NCI-H2029 treated with DMSO at 0.1 percent for 48 hours (cell line): ENCODE results near the gene GPM6B.

ENCODE experiments used
- DNase-seq: peaks from one replicate; lab custom pipeline; 2025; lab: John Stamatoyannopoulos, UW

The GPM6B gene, protein sequence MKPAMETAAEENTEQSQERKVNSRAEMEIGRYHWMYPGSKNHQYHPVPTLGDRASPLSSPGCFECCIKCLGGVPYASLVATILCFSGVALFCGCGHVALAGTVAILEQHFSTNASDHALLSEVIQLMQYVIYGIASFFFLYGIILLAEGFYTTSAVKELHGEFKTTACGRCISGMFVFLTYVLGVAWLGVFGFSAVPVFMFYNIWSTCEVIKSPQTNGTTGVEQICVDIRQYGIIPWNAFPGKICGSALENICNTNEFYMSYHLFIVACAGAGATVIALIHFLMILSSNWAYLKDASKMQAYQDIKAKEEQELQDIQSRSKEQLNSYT

DNA sequence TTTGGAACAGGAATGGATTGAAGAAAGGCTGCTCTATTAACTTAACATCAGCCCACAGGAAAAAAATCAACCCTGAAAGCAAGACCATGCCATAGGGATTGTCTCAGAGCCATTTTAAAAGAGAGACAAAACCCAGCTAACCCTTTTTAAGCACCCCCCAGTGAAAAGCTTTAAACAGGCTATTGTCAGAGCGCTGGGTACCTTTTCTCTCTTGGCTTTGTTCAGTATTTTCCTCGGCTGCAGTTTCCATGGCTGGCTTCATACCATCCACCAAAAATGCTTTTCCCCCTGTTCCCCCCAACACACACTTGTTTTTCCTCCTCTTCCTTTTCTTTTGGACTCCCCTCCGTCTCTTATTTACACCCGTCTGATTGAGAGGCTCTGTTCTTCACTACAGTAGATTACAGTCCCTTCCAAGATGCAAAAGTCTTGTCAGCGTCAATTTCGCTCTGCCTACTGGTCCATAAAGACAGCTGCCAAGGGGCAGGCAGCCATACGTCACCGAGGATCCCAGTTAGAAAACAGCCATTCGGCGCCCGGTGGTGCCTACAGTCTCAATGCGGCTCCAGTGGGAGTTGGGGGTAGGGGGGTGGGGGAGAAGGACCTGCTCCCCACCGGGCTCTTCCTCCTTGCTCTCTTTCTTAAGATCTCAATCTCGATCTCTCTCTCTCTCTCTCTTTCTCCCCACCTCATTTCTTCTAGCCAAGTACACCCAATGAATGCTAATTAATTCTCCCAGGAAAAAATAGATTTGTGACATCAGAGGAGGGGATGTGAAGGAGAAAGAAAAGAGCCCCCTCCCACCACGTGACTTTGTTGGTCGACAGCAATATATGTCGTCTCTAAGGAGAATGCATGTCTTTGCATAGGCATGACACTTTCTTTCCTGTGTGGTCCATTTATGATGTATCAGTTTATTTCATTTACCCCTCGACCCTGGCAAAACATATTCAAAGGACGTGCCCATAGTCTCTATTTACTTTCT, at the start of gene GPM6B:
Gene GPM6B, minus strand, starts transcription at position 451 of the 985 bp plus-strand sequence. Its CDS starts 189 bp downstream, at position 262.
- DNase-seq = no peak

DNA sequence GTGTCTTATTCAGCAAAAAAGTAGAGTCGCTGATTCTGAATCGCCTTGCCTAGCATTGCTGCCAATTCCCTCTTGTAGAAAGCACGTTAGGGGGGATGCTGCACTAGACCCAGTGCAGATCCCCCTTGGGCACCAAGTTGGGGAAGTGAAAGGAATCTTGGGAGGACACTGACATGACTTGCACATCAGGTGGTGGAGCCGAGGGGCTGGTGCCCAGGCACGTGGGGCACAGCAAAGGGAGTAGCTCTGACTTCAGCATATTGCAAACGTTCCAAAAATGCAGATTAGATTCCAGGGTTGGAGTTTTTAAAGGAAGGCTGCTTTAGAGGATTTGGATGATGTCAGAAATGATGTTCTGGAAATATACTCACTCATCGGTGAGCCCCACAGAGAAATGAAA, 47.4 kb upstream of the GPM6B start:
- DNase-seq = no peak

DNA sequence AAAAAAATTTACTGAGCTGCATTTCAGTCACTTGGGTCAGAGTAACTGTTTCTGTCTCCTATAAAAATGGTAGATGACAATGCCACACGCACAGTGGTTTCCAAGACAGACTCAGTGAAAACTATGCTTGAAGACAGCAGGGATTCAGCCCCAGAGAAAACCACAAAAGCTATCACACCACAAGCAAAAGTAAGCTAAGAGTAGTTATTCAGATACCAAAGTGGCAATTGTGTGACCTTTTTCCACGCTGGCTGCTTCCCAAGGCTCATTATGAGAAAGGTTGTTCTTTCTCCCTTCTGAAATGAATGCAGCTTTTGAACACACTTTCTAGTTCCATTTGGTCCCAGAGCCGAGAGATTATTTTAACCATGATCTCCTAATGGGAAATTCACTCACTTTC, 46.4 kb upstream of the GPM6B start:
- DNase-seq = no peak

DNA sequence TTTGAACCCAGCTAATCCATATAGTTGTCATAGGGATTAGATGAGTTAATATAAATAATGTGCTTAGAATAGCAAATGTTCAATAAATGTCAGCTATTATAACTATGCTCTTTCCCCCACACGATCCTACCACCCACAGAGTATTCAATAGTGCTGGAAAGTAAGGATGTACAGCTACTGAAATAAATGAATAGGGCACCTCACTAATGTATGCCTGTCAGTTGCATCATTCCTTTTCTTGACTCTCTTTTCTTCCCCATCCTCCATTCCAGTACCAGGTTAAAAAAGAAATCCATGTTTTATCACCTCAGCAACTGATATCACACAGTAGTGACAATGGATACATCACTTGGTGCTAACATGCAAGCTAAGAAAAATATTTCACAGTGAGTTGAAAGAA, 42.8 kb upstream of the GPM6B start:
- no peak for DNase-seq

DNA sequence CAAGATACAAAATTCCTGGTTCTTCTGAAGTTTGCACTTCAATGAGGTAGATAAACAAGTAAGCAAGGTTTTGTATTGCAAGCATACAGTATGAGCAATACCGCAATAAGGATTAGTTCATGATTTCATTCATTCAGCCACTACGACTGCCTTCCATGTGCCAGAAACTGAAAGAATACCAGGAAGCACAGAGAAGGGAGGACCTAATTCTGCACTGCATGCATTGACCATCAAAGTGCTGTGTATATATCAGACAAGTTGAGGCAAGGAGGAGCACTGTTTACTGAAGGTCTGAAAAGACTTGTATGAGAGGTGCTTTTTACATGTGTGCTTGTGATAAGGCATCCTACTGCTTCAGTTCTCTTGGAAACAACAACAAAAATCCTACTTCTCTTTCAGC, 40.9 kb upstream of the GPM6B start:
- DNase-seq = no peak

DNA sequence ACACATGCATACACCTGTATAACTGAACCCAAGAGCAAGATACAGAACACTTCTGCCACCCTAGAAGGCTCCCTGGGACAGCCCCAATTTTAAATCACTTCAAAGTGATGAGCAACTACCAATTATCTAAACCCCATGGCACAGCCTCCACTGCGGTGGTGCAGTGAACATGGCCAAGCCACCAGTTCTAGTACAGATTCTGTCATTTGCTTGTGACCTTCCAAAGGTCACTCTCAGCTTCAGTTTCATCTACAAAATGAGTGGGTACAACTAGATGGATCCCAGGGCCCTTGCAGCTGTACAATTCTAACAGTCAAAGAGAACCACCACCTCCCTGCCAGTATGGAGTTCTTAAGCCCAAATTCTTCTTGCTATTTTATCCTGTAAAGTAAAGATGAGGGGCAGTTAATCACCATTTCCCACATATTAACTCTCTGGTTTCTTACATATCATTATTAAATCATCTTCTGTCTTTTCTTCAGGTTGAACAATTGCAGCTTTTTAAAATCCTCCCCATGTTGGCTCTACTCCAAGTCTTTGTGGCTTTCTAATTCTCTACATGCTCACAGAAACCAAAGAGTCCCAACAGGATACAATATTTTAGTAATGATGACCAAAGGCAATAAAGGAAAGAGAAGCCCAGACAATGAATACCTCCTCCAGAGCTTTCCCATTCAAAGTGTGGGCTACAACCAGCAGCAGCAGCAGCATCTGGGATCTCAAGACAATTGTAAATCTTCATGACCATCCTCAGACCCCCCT, 39.0 kb upstream of the GPM6B start:
- DNase-seq = no peak

DNA sequence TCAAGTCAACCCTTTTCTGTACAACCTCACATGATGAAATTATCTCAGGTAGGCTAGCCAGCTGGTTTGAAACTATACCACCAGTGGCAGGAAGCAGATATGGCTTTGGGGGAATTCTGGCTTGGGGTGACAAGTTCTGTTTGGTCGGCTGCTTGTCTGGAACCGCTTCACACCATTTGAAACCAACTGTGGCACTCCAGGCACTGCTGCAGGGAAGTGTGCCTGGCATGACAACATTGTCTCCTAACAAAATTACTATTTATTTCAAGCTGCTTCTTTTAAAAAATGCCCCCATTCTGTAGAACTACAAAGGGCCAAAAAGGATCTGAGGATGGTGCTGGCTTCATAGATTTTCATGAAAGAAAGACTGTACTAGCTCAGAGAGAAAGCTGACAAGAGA, 37.1 kb upstream of the GPM6B start:
- no peak for DNase-seq

DNA sequence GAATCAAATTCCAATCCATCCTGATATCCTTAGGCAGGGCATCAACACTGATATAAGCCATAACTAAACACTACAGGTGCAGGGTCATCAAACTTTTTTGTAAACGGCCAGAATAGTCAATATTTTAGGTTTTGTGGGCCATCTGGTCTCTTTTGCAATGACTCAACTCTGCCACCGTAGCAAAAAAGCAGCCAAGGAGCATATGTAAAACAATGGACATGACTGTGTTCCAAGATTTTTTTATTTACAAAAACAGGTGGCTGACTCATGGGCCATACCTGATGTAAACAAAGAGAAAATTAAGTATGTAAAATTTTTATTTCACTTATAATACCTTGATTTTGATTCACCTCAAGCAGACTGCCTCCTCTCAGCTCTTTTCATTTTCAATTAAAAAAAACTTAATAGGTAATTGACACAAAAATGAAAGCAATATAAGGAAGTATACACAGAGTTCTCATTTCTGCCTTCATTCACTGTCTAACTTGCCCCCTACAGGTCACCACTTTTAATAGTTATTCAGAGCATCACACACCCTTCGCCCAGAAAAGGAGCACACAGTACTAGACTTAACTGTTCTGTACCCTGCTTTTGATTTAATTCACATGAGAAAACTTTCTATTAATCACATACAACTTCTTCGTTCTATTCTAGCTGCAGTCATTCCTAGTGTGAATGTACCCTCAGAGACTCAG, 35.3 kb upstream of the GPM6B start:
- no peak for DNase-seq

DNA sequence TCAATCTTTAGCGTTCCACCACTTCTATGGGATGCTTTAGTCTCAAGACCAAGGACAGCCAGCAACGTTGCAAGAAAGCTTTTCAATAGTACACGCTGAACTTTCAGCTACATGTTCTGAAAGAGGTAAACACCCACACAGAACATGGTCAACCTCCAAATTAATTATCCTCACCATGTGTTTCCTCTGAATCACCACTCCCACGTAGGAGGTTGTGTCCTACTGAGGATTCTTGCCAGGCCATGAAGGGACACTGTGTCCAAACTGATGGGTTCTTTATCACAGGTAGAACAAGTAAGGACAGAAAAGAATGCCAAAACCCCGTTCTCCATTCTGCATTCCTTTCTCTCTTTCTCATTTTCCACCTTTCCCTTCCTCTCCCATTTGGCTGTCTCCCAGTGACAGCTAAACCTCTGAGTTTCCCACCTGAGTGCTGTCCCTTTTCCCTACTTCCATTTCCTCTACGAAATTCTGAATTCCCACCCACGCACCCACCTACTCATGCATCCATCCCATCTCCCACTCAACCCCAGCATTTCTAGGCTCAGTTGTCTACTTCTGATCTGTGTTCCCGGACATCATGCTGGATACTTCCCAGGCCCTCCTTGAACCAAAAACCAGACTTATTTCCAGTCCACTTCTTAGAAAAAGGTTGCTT, 29.0 kb upstream of the GPM6B start:
- no peak for DNase-seq

DNA sequence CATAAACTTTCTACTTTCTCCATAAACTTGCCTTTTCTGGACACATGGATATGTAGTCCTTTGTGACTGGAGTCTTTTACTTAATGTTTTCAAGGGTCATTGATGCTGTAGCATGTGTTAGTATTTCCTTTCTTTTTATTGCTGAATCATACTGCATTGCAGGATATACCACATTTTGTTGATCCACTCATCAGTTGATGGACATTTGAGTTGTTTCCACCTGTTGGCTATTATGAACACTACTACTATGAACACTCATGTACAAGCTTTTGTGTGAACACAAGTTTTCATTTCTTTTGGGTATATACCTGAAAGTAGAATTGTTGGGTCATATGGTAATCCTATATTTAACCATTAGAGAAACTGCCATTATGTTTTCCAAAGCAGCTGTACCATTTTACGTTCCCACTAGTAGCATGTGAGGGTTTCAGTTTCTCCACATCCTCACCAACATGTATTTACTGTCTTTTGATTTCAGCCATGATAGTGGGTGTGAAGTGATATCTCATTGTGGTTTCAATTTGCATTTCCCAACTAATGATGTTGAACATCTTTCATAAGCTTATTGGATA, 26.3 kb upstream of the GPM6B start:
- DNase-seq = no peak

DNA sequence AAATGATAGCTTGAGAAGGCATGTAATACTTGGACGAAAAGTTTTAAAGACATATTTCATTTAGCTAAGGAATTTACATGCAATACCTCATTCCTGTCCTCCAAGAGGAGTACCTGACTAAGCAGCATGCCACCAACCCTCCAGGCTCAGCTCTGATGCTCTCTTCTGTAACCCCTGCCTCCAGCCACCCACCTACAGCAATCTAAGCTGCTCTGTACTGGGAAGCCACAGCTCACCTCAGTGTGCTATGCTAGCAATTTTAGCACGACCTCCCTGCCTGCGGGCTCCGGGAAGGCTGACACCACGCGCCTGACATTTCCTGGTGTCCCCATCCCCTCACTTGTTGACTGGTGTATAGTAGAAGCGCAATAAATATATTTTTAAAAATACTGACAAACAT, 23.2 kb upstream of the GPM6B start:
- no peak for DNase-seq

DNA sequence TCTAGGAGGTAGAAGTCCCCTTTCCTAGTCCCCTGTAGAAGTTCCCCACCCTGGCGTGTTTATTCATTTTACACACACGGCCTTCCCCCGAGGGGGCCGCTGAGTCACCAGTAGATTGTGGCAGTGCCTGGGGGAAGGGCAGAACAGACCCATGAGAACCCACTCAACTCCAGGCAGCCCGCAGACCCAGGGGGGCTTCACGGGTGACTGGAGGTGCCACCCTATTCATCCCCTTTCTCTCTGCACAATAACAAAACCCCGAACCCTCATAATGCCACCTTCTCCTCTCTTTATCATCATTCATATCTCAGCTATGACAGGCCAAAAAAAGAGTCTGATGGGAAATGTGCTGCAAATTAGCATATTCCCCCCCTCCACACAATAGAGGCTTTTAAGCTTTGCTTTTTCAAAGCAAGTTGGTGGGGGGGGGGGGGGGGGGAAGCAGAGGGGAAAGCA, 20.4 kb upstream of the GPM6B start:
- no peak for DNase-seq

DNA sequence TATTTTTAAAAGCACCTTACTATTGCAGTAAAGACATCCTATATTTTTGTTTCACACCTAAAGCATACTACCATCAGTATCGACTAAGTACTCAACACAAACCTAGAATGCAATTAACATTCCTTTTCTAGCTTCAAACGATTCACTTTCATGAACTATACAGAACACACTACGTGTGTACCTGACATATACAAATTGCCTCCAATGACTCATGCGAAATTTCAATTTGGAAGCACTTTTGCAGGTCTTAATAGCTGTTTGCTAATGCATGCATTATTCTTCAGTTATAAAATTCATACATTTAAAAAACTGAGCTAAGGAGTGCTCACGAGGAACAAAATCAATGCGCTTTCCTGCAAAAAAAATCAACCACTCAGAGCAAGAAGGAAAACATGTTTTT, 19.7 kb upstream of the GPM6B start:
- no peak for DNase-seq

DNA sequence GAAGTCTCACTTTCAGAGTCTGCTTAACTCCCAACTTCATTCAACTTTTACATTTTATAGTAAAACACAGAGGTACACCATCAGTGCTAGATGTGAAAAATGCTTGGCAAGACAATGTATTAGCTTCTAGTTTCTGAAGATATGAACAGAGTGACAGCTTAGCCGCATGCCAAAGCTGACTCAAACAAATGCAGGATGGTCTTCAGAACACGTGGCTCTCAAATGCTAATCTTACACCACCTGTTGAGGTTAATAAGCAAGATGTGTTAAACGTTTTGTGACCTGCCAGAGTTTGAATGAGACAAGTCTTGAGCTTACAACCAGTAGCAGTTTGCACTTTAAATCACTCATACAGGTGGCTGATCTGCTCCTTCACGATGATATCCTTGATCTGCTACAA, 18.9 kb upstream of the GPM6B start:
- DNase-seq = no peak

DNA sequence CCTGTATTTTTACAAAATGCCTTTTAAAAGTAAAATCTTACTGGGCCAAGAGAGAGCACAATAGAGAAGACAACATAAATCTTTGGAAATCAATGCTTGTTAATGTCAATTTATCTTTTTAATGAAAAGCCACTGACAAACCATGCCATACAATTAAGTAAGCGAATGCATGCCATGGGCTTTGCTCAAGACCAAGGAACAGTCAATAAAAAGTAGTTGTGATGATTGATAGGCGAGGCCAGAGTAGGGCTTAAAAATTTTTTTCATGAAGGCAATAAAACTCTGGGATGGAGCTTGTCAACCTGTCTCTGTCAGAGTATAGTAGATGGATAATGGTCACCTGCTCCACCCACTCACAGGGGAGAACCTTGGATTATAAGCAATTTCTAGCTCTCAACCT, 17.5 kb upstream of the GPM6B start:
- DNase-seq = no peak

DNA sequence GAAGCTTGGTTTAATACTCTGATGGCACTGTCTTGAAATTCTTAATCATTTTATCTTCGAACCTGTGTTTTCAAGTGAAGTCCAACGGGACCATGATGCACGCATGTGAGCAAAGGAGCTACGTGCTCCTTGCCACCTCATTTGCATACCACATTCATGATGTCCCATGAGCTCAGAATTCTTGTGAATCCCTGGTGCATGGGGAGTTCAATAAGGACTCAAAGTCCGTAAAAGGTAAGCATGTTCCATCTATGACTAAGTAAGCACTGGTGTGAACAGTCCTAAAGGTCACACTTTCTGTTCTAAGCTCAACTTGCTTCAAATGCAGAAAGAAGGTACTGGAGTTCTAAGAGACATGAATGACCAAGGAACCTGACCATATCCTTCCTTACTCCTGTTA, 13.1 kb upstream of the GPM6B start:
- no peak for DNase-seq

DNA sequence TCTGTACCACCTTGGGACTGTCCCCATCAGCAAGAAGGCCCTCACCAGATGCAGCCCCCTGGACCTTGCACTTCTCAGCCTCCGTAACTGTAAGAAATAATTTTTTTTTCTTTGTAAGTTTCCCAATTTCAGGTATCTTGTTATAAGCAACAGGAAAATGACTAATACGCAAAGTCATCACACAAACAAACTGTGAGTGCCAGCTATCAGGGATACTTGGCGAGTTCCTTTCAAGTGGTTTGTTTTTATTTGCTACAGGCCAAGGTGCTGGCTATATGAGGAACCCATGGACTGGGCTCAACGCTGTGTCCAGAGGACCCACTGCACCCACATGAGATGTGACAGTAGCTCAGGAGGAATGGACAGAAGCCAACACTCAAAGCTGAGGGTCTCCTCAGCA, 11.5 kb upstream of the GPM6B start:
- no peak for DNase-seq

DNA sequence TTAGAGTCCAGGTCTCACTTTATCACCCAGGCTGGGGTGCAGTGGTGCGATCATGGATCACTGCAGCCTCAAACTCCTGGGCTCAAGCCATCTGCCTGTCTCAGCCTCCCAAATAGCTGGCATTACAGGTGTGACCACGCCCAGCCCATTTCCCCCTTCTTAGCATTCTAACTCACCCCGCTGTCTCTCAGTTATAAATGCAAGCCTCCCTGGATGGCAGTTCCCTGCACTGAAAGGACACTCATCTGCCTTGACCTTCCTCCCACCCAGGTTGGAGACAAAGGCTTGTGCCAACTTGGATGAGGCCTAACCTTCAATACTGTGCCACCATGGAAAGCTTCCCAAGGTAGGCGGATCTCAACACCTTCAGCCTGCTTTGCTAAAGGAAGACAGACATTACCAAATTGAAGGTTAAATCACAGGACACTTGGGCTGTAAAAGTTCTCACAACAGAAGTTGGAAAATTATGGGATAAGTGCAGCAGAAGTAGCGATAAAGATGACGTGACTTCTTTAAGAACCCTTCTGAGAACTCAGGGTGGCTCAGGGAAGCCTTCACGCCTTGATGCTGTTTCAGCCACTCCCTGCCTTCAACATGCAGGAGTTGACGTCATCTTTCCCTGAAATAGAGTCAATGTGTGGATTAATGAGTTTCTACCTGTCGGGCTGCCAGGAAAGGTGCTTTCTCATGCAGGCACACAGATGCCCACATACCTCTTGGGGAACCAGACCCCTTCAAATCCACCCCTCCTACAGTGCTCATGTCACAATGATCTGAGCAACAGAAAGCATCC, 10.6 kb upstream of the GPM6B start:
- no peak for DNase-seq

DNA sequence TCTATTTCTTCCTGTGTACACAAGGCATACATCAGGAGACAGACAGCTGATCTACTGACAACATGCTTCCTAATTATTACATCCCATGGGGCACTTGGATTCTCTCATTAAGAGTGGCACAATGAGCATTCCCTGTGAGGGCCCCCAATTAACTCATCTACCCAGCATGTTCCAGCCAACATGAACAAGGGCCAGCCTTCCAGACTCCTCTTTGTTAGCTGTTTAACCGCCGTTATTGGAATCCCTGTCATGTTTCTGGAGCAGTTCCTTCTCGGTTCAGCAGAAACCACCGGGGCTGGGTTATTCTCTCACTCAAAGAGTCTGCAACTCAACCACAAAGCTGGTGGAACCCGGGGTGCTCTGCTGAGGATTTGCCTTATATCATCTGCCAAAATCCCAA, 9.9 kb upstream of the GPM6B start:
- no peak for DNase-seq

DNA sequence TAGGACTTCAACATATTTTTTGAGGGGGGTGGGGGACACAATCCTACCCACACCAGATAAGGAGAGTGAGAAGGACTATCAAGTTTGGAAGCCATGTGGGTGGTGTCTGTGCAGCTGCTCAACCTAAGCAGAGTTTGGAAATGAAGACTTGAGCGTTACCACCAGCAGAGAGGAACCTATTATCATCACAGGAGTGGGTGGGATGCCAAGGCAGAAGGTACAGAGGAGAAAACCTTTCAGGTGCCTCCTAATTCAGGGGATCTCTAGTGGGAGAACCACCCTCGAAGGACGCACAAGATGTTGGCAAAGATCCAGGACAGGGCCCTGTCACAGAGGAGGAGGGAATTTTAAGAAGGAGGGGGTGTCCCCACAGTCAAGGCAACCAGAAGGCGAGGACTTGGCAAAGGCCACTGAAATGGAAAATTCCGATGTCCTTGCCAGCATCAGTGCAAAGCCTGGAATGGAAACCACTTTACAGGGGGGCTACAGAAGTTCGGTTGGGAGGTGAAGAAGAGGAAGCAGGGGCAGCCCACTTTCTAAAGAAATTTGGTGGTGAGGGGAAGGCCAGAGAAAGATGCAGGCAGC, 8.4 kb upstream of the GPM6B start:
- no peak for DNase-seq
